Uterus (tissue), 4 donors: Measurements from ENCODE around the gene ATP6V1E1. TPM values are rescaled to one million over a fixed set of nuclear protein-coding genes. Genes with fewer than 3 reads are reported as not detected.
"Not testable (repeated sequence)": the region's sequence is repeated elsewhere in the genome, so short reads cannot be mapped to it uniquely, and the experiment has no call there.

ENCODE experiments used
- DNase-seq, 2 donors: peaks; one replicate each; pipeline ENCODE4 v3.0.0-alpha.2; 2019 to 2020
- H3K27ac ChIP-seq, 2 donors: fragments of 200-600 bp; sonication (generic); 1 replicate in 1 of 2; 2 replicates in 1 of 2; pipeline ENCODE4 v1.5.1; 2016 to 2018
- H3K27me3 ChIP-seq, 2 donors: fragments of 200-600 bp; sonication (generic); one replicate each; pipeline ENCODE4 v1.5.1; 2018 to 2019; ENCODE audit warnings: control low read depth in 1 of 2
- H3K36me3 ChIP-seq, 2 donors: fragments of 200-600 bp; sonication (generic); one replicate each; pipeline ENCODE4 v1.5.1; 2019; ENCODE audit warnings: control low read depth in 1 of 2
- H3K4me1 ChIP-seq, 2 donors: fragments of 200-600 bp; sonication (generic); one replicate each; pipeline ENCODE4 v1.5.1; 2018 to 2019; ENCODE audit warnings: control low read depth in 1 of 2
- H3K4me3 ChIP-seq, 2 donors: fragments of 200-600 bp; sonication (generic); 1 replicate in 1 of 2; 2 replicates in 1 of 2; pipeline ENCODE4 v1.5.1; 2018 to 2019; ENCODE audit warnings: mild to moderate bottlenecking in 1 of 2
- H3K9me3 ChIP-seq, 2 donors: fragments of 200-600 bp; sonication (generic); one replicate each; pipeline ENCODE4 v1.5.1; 2019; ENCODE audit warnings: control low read depth in 1 of 2
- CTCF ChIP-seq, 4 experiments: fragments of 200-600 bp in 2 of 4; fragments of 450-650 bp in 2 of 4; sonication (generic) in 2 of 4; IDR thresholded peaks; one replicate each; pipeline ENCODE4 v1.5.1; 2016 to 2019; ENCODE audit warnings: antibody characterized with exemption in 4 of 4, mild to moderate bottlenecking in 2 of 4, moderate library complexity in 1 of 4
- POLR2A ChIP-seq, 2 donors: fragments of 450-650 bp; IDR thresholded peaks; one replicate each; pipeline ENCODE4 v1.6.1; 2016; ENCODE audit warnings: antibody characterized with exemption in 2 of 2, mild to moderate bottlenecking in 1 of 2, moderate library complexity in 1 of 2
- intact Hi-C: fragments of 100-400 bp; cut with DNase I; formaldehyde crosslinking; loops from one replicate; pipeline ENCODE4 v1.15.1; 2023; ENCODE audit warnings: low total_unique reads
- total RNA-seq, 4 donors: library from RNA; depleted of rRNA in 3 of 4; stranded (reverse); fragments of >200 nt in 3 of 4; gene quantifications; one replicate each; pipeline versions ENCODE4 v1.1.0 to v1.2.4, GENCODE V29; 2014 to 2023
- donor health status: DM: yes; HTN: yes; CAD: no.

ATP6V1E1 gene
- total RNA-seq, 4 donors from 2014 or later, result 88.7 to 147 (median 121) TPM

GRCh38 chr22:17570851-17571631 lies 57.5 kb downstream of the ATP6V1E1 start:
- DNase-seq, result peak; percentile 89 to 92
- Histone ChIP-seq H3K36me3 (no peaks in the 10 kb centered on the region), H3K27me3 (no peaks in the 10 kb centered on the region), H3K9me3 (no peaks in the 10 kb centered on the region), H3K4me1 (peaks cover 0 to 13% of the 10 kb centered on the region in 2 donors), H3K27ac (peak overlapping the region; percentile 78 to 87), H3K4me3 (peak overlapping the region; percentile 24 to 29)
- intact Hi-C loops, result no loop called here
- TF ChIP-seq POLR2A (IDR thresholded peaks at IDR 0.05) (peak in 1 of 2 donors; percentile 46), CTCF (IDR thresholded peaks at IDR 0.05) (no peak)

- intact Hi-C loops, result no loop called here
- no peak for TF ChIP-seq POLR2A (IDR thresholded peaks at IDR 0.05)
- no peak for TF ChIP-seq CTCF (IDR thresholded peaks at IDR 0.05)
- H3K36me3 ChIP-seq, result no peaks in the 10 kb centered on the region
- no peaks in the 10 kb centered on the region for H3K9me3 ChIP-seq
- H3K4me3 ChIP-seq, result peak overlapping the region in 1 of 2 donors; percentile 29
- H3K27me3 ChIP-seq, result no peaks in the 10 kb centered on the region
- peaks cover 0 to 13% of the 10 kb centered on the region in 2 donors for H3K4me1 ChIP-seq
- peak; percentile 32 to 34 for DNase-seq
- peak overlapping the region; percentile 78 to 87 for H3K27ac ChIP-seq
Observed at GRCh38 chr22:17569971-17570511, 58.5 kb downstream of the ATP6V1E1 start.

GRCh38 chr22:17566776-17567175 lies 61.8 kb downstream of the ATP6V1E1 start:
- no peaks in the 10 kb centered on the region for H3K27me3 ChIP-seq
- peaks cover 0 to 14% of the 10 kb centered on the region in 2 donors for H3K4me1 ChIP-seq
- H3K9me3 ChIP-seq, result no peaks in the 10 kb centered on the region
- H3K4me3 ChIP-seq, result no peak overlapping the region
- no peak for DNase-seq
- no peaks in the 10 kb centered on the region for H3K36me3 ChIP-seq
- no peak for TF ChIP-seq POLR2A (IDR thresholded peaks at IDR 0.05)
- no peak for TF ChIP-seq CTCF (IDR thresholded peaks at IDR 0.05)
- intact Hi-C loops, result no loop called here
- H3K27ac ChIP-seq, result peak overlapping the region in 1 of 2 donors; percentile 7

- H3K27me3 ChIP-seq, H3K36me3 ChIP-seq, H3K4me3 ChIP-seq, intact Hi-C loops, H3K4me1 ChIP-seq, H3K9me3 ChIP-seq, DNase-seq: not testable (repeated sequence)
- H3K27ac ChIP-seq, result peak overlapping the region; percentile 7 to 37
Observed at GRCh38 chr22:17566016-17566687, 62.4 kb downstream of the ATP6V1E1 start.

- H3K9me3 ChIP-seq, result no peaks in the 10 kb centered on the region
- no peaks in the 10 kb centered on the region for H3K27me3 ChIP-seq
- H3K36me3 ChIP-seq, result no peaks in the 10 kb centered on the region
- intact Hi-C loops, result no loop called here
- H3K4me1 ChIP-seq, result peaks cover 0 to 4% of the 10 kb centered on the region in 2 donors
- H3K27ac ChIP-seq, result peak overlapping the region; percentile 76
- H3K4me3 ChIP-seq, result no peak overlapping the region
- TF ChIP-seq POLR2A (IDR thresholded peaks at IDR 0.05) (no peak), CTCF (IDR thresholded peaks at IDR 0.05) (no peak)
- peak; percentile 65 to 82 for DNase-seq
Observed at GRCh38 chr22:17563936-17564391, 64.6 kb downstream of the ATP6V1E1 start.
